NCI-H345 (cell line): ENCODE measurements around the gene SERPINE1.
"Not testable (repeated sequence)": the region's sequence is repeated elsewhere in the genome, so short reads cannot be mapped to it uniquely, and the experiment has no call there.

Experiments used
- DNase-seq: peaks from one replicate; lab custom pipeline; 2025; lab: John Stamatoyannopoulos, UW

Gene SERPINE1

DNA sequence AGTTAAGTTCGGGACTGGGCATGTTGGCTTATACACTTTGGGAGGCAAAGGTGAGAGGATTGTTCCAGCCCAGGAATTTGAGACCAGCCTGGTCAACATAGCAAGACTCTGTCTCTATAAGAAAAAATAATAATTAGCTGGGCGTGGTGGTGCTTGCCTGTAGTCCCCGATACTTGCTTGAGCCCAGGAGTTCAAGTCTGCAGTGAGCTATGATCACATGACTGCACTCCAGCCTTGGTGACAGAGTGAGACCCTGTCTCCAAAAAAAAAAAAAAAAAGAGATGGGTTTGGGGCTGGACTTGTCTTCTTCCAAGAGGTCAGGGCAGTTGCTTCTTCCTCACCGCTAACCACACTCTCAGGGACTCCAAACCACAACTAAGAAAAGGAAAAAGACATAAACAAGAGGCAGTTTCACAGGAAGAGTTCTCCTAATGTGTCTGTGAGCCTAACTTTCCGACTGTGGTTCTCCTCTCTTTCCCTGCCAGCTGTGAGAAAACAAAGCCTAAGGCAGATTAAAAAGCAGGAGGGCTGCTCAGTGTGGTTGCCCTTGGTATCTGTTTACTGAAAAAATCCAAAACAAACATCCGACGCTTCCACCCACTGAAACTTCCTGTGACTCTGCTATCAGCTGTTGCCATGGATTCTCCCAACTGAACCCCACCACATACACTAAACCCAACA, 2.4 kb upstream of the SERPINE1 start:
- DNase-seq, result peak; percentile 18

- no peak for DNase-seq
Measured at GRCh38 chr7:101125989-101126650, 784 bp upstream of the SERPINE1 start.

- DNase-seq, result no peak
Measured at GRCh38 chr7:101127460-101128039, 646 bp downstream of the SERPINE1 start.

GRCh38 chr7:101128040-101128834, 1.3 kb downstream of the SERPINE1 start:
- no peak for DNase-seq

- no peak for DNase-seq
Measured at GRCh38 chr7:101129603-101130117, 2.8 kb downstream of the SERPINE1 start.

DNA sequence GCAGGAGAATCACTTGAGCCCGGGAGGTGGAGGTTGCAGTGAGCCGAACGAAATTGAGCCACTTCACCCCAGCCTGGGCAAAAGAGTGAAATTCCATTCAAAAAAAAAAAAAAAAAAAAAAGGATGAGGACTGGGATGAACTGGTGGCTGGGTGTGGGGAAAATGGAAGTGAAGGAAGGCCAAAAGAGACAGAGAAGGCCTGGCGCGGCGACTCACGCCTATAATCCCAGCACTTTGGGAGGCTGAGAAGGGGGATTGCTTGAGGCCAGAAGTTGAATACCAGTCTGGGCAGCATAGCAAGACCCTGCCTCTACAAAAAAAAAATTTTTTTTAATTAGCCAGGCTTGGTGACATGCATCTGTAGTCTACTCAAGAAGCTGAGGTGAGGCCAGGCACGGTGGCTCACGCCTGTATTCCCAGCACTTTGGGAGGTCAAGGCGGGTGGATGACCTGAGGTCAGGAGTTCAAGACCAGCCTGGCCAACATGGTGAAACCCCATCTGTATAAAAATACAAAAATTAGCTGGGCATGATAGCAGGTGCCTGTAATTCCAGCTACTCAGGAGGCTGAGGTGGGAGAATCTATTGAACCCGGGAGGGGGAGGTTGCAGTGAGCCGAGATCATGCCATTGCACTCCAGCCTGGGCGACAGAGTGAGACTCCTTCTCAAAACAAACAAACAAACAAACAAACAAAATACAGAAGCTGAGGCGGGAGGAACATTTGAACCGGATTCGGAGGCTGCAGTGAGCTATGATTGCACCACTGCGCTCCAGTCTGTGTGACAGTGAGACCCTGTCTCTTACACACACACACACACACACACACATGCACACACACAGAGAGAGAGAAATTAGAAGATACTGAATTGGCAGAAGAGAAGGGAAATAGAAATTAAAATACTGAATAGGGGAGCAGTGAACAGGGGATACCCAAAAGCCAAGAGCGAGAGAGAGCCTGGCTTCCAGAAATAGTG, 6.0 kb downstream of the SERPINE1 start:
- DNase-seq, result not testable (repeated sequence)

GRCh38 chr7:101133621-101134398, 6.9 kb downstream of the SERPINE1 start:
- DNase-seq, result no peak

DNA sequence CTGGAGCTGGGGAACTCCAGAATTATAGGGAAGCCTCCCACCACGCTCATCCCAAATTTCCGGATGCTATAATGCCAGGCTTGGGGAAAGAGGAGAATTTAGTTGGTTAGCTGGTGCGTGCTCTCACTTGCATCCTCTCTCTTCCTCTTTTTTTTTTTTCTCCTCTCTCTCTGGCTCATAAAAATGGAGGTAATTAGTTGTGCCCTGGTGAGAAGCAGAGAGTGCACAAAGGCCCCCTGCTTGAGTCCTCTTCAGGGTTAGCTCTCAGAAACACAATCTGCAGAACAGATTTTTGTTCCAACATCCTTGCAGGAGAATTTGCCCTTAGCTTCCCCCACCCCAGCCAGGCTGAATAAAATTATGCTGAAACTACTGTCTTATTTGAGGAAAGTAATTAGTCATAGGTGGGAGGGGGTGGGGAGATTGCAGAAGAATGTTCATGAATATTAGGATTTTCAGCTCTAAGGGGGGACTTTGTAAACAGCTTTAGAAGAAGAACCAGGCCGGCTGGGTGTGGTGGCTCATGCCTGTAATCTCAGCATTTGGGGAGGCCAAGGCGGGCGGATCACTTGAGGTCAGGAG, 7.6 kb downstream of the SERPINE1 start:
- no peak for DNase-seq

DNA sequence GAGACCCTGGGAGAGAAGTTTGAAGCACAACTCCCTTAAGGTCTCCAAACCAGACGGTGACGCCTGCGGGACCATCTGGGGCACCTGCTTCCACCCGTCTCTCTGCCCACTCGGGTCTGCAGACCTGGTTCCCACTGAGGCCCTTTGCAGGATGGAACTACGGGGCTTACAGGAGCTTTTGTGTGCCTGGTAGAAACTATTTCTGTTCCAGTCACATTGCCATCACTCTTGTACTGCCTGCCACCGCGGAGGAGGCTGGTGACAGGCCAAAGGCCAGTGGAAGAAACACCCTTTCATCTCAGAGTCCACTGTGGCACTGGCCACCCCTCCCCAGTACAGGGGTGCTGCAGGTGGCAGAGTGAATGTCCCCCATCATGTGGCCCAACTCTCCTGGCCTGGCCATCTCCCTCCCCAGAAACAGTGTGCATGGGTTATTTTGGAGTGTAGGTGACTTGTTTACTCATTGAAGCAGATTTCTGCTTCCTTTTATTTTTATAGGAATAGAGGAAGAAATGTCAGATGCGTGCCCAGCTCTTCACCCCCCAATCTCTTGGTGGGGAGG, 10.8 kb downstream of the SERPINE1 start:
- DNase-seq, result no peak

DNA sequence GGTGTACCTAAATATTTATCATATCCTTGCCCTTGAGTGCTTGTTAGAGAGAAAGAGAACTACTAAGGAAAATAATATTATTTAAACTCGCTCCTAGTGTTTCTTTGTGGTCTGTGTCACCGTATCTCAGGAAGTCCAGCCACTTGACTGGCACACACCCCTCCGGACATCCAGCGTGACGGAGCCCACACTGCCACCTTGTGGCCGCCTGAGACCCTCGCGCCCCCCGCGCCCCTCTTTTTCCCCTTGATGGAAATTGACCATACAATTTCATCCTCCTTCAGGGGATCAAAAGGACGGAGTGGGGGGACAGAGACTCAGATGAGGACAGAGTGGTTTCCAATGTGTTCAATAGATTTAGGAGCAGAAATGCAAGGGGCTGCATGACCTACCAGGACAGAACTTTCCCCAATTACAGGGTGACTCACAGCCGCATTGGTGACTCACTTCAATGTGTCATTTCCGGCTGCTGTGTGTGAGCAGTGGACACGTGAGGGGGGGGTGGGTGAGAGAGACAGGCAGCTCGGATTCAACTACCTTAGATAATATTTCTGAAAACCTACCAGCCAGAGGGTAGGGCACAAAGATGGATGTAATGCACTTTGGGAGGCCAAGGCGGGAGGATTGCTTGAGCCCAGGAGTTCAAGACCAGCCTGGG, 11.4 kb downstream of the SERPINE1 start:
- DNase-seq, result peak; percentile 25

DNA sequence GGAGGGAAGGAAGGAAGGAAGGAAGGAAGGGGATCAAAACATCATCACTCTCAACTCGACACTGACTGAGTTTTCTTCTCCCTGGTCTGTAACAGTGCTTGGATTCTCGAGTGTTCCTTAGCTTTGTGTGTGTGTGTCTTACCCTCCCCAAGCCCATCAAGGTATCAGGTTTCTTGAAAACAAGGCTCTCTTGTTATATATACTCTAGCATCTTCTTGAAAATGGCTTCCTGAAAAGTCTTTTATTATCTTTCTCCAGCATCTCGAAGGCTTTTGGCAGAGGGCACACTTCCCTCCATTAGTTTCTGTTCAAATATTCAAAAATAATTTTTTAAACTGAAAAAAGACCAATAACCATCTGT, 13.4 kb downstream of the SERPINE1 start:
- no peak for DNase-seq

DNA sequence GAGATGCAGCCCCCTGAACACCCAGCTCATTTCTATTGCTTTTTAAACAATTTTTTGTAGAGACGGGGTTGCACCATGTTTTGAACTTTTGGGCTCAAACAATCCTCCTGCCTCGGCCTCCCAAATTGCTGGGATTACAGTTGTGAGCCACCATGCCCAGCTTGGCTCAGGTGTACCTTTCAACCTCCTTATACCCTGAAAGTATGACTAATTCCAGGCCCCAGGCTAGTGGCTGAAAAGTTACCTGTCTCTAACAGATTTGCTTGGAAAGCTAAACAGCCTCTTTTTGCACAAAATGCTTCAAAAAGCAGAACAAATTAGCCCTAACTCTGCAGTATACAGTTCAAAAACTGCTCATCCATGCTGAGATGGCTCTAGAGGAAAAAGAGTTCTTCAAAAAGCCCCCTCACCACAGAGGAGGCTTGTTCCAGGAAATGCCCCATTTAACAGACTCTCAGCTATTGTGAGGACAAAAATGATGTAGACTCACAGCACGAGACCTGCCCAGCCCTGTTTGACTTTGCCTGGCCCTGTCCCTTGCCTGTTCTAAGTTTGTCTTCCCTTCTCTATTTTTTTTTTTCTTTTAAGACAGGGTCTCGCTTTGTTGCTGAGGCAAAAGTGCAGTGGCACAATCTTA, 14.0 kb downstream of the SERPINE1 start:
- DNase-seq, result no peak

DNA sequence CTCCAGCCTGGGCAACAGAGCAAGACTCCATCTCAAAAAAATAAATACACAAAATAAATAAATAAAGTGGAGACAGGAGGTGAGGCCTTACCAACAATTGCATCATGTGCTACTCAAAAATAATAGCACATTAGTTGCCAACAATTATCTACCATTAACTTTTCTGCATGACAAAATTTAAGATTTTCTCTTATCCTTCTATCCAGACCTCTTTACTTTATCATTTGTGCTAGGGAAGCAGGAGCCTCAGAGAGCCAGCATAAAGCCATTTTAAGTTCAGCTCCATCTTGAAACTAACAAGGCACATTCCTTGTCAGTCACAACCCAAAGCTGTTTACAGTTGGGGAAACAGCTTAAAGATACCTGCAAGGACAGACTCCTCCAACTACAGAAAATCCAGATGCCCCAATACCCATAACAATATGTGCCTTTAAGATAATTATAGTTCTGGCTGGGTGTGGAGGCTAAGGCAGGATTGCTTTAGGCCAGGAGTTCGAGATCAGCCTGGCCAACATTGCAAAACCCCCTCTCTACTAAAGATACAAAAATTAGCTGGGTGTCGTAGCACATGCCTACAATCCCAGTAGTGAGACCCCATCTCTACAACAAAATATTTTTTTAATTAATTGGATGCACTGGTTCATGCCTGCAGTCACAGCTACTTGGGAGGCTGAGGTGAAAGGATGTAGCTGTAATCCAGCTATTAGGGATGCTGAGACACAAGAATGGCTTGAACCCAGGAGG, 25.2 kb downstream of the SERPINE1 start:
- DNase-seq, result no peak

GRCh38 chr7:101153969-101154692, 27.2 kb downstream of the SERPINE1 start, which contains the start of gene AP1S1:
AP1S1 (plus strand) TSS chr7:101154476; CDS start chr7:101154515, 39 bp downstream.
- peak; percentile 93 for DNase-seq

GRCh38 chr7:101154693-101155102, 27.8 kb downstream of the SERPINE1 start:
- DNase-seq, result no peak

- DNase-seq, result no peak
Measured at GRCh38 chr7:101155303-101155702, 28.4 kb downstream of the SERPINE1 start.

- no peak for DNase-seq
Measured at GRCh38 chr7:101156277-101156676, 29.4 kb downstream of the SERPINE1 start.
